Sigmoid colon (tissue), 4 donors: ENCODE results near the gene ZNF462.
"Not testable (repeated sequence)": the region's sequence is repeated elsewhere in the genome, so short reads cannot be mapped to it uniquely, and the experiment has no call there.

Experiments used
- EP300 ChIP-seq, 4 donors: sonication (generic); formaldehyde crosslinking; IDR thresholded peaks; one replicate each; pipeline ENCODE4 v1.6.1; 2017; ENCODE audit warnings: antibody characterized with exemption in 4 of 4
- POLR2AphosphoS5 ChIP-seq, 4 donors: sonication (generic); formaldehyde crosslinking; IDR thresholded peaks; one replicate each; pipeline ENCODE4 v1.6.1; 2017; ENCODE audit warnings: antibody characterized with exemption in 4 of 4
- TF ChIP-seq, protein P1 (sequence below), 4 experiments: fragments of 450-650 bp in 3 of 4; fragments of 200-600 bp in 1 of 4; IDR thresholded peaks; one replicate each; pipeline ENCODE4 v1.5.1; 2016 to 2019; ENCODE audit warnings: antibody characterized with exemption in 4 of 4, mild to moderate bottlenecking in 3 of 4, moderate library complexity in 2 of 4

DNA sequence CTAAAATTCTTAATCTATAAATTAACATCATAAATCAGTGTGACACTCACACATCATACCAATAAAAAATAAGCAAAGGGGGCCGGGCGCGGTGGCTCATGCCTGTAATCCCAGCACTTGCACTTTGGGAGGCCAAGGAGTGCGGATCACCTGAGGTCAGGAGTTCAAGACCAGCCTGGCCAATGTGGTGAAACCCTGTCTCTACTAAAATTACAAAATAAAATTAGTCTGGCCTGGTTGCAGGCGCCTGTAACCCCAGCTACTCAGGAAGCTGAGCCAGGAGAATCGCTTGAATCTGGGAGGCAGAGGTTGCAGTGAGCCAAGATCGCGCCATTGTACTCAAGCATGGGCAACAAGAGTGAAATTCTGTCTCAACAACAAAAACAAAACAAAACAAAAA lies 11.3 kb upstream of the ZNF462 start:
- not testable (repeated sequence) for TF ChIP-seq POLR2AphosphoS5, EP300 (IDR thresholded peaks at IDR 0.05)
- TF ChIP-seq, protein P1, sequence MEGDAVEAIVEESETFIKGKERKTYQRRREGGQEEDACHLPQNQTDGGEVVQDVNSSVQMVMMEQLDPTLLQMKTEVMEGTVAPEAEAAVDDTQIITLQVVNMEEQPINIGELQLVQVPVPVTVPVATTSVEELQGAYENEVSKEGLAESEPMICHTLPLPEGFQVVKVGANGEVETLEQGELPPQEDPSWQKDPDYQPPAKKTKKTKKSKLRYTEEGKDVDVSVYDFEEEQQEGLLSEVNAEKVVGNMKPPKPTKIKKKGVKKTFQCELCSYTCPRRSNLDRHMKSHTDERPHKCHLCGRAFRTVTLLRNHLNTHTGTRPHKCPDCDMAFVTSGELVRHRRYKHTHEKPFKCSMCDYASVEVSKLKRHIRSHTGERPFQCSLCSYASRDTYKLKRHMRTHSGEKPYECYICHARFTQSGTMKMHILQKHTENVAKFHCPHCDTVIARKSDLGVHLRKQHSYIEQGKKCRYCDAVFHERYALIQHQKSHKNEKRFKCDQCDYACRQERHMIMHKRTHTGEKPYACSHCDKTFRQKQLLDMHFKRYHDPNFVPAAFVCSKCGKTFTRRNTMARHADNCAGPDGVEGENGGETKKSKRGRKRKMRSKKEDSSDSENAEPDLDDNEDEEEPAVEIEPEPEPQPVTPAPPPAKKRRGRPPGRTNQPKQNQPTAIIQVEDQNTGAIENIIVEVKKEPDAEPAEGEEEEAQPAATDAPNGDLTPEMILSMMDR (IDR thresholded peaks at IDR 0.05) = not testable (repeated sequence)
